HEK293T (cell line): Measurements from ENCODE around the gene LEPR.

ENCODE experiments used
- ELF4 ChIP-seq: fragments of 450-650 bp; IDR thresholded peaks from 2 replicates; pipeline ENCODE4 v1.6.1; 2017; ENCODE audit warnings: antibody characterized with exemption
- FOXM1 ChIP-seq: fragments of 450-650 bp; IDR thresholded peaks from 2 replicates; pipeline ENCODE4 v1.6.1; 2017; ENCODE audit warnings: mild to moderate bottlenecking, borderline replicate concordance
- PKNOX1 ChIP-seq: fragments of 450-650 bp; IDR thresholded peaks from 2 replicates; pipeline ENCODE4 v1.6.1; 2016
- TARDBP ChIP-seq: fragments of 450-650 bp; IDR thresholded peaks from 2 replicates; pipeline ENCODE4 v1.6.1; 2016

- TF ChIP-seq ELF4 = no peak
- TF ChIP-seq FOXM1 = no peak
- no peak for TF ChIP-seq TARDBP
- no peak for TF ChIP-seq PKNOX1
These were observed 32.6 kb upstream of the LEPR start for GRCh38 chr1:65387821-65388220.
